KBM-7 (cell line): Measurements from ENCODE around the gene CTSL.

Experiments used
- DNase-seq: peaks from one replicate; pipeline ENCODE4 v3.0.0-alpha.2; 2015
- in situ Hi-C: fragments of 300-500 bp; cut with MboI; formaldehyde crosslinking; loops from 2 replicates; pipeline ENCODE4 v1.14.3; 2020; ENCODE audit warnings: low sequenced_read_pairs, low pct_unique_long_range_greater_than_20kb, mixed read lengths

Gene CTSL

DNA sequence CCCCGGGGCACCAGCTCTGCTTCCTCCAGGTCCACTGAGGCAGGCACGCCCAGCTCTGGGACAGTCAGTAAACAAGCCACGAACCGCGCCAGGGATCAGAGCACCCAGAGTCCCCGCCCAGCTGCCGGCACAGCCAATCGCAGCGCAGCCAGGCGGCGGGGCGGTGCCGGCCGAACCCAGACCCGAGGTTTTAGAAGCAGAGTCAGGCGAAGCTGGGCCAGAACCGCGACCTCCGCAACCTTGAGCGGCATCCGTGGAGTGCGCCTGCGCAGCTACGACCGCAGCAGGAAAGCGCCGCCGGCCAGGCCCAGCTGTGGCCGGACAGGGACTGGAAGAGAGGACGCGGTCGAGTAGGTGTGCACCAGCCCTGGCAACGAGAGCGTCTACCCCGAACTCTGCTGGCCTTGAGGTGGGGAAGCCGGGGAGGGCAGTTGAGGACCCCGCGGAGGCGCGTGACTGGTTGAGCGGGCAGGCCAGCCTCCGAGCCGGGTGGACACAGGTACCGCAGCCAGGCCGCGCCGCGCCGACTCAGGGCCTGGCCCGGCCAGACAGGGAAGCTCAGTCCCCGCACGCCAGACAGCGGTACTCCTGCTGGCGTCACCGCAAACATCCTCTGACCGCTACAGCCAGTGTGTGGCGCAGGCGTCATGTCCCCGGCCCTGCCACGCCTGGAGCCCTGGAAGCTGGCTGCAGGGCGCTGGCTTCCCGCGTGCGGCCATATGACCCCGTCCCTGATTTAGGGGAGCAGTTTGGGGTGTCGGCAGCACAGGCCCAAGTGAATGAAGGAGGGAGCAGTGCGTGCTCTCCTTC lies at the start of gene CTSL:
Gene CTSL (plus strand): TSS at position 220 of the 810 bp plus-strand sequence. CDS start 1,485 bp downstream, outside the sequence.
- peak; percentile 62 for DNase-seq
- in situ Hi-C loops = no loop called here

DNA sequence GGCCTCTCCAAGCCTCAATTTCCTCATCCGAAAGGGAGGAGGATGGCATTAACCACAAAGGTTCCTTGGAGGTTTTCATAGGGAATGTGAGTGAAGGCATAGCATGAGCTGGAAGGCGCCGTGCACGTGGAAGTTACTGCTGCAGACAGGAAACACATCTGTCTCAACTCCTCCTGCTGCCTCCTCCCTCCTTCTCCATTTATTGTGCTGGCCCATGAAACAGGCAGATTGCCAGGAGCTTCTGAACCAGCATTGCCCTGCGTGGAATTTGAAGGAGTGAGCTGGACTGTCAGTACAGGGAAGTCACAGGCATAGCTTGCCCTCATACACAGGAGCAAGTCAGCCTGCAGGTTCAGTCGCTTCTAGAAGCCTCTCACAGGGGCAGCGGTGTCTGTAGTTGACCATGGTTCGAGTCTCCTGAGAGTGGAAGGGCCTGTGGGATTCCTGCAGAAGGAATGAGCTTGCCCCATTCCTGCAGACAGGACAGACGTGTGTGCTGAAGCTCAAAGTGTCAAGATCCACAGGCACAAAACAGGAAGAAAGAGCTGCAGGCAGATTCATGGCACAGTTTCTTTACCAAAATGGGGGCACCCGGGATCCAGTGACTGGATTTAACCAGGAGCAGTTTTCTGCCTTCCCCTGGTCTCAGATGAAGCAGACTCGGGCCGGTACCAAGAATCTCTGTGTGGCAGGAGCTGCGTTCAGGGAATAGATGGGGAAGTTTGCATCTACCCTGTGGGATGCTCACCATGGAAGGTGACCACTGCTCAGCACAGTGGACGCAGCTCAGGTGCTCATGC lies 48.7 kb upstream of the CTSL start:
- peak; percentile 85 for DNase-seq
- in situ Hi-C loops = loop anchor here (25.0 kb wide), 2 partner anchors 135 to 360 kb away; no protein-coding TSS in a partner anchor

DNA sequence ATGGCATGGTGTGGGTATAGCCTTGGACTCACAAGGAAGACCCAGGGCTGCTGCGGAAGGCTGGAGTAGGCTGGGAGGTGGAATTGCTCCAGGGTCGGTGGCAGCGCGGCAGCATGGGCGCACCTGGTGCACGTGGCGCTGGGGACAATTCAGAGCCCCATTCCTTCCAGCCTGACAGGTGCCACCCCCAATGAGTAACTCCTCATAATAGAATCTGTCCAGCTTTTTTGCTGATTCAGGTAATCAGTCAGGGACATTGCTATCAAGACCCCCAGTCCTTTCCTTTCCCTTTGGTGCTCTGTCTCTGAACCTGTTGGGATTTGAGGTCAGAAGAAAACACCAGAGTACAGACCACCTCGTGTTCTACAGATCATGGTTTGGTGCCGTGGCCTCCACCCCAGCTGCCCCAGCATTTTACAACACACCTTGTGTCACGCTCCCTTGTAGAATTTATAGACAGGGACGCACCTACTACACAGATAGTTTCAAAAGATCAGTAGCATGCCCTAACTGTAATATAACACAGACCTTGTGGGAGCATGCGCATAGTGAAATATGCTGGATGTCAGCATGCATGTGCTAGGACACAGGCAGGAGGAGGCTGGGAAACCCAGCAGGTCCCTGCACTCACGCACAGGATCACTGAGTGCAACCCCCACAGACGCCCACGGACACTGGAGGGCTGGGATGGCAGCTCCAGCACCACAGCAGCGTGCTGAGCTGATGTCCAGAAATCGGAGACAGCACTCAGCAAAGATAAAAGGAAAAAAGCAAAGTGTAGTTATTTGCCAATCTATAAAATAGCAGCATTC lies 47.9 kb upstream of the CTSL start:
- in situ Hi-C loops = loop anchor here (25.0 kb wide), 2 partner anchors 134 to 359 kb away; no protein-coding TSS in a partner anchor

DNA sequence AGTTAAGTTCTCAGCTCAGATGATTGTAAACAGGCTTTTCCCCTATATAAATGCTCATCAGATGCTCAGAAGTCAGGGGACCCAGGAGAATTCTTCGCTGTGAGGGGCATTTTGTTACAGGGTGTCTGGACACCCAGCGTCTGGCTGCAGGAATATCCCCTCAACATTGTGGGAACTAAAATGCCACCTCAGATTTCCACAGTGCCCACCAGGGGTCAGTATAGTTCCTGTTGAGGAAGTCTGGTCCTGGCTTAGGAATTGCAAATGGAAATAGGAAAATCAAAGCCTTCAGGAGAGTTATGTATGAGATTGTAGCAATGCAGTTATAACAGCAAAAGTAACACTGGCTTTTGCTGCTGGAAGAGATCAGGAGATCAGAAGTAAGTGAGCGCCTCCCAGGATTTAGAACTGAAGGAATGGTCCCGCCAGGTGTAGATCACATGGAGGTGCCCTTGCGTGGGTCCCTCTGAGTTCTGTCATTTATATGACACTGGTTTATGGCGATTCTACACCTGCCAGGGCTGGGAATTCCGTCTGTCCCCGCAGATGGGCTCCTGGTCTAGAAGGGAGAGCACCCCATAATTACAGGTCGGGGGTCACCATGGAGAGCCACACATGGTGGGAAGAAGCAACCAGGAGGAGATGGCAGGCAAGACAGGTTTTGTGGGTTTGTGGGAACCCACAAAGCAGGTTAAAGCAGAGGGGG lies 47.1 kb upstream of the CTSL start:
- DNase-seq = peak; percentile 59
- in situ Hi-C loops = loop anchor here (25.0 kb wide), 2 partner anchors 133 to 358 kb away; no protein-coding TSS in a partner anchor

More for the DNA sequence above, 47.9 kb upstream of the CTSL start:
- no peak for DNase-seq

DNA sequence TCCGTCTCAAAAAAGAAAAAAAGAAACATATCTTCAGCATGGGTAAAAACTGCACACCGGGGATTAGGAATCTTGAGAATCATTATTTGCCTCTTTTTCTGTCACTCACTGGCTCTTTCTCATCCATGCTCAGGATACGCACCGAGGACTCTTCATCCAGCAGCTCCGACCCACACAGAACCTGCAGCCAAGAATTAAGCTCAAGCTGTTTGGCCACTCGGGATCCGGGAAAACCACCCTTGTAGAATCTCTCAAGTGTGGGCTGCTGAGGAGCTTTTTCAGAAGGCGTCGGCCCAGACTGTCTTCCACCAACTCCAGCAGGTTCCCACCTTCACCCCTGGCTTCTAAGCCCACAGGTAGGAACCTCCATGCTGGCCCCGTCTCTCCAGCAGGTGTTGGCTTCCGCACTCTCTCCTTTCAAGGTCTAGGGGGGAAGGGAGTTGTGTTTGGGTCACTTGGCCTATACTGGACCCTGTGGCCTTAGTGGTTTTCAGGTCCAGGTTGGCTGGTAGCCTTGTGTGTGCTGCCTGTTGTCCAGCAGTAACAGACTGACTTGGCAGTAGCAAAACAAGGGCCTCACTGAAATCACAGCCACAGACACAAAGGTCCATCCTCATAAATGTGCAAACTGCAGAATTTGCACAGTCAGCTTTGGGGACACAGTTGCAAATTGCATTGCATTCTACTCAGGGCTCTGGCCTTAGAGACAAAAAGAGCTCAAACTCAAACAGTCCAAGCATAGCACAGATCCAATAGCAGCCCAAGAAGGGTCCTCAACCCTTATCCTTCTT lies 44.5 kb upstream of the CTSL start:
- in situ Hi-C loops = loop anchor here (25.0 kb wide), 2 partner anchors 131 to 356 kb away; no protein-coding TSS in a partner anchor
- no peak for DNase-seq

DNA sequence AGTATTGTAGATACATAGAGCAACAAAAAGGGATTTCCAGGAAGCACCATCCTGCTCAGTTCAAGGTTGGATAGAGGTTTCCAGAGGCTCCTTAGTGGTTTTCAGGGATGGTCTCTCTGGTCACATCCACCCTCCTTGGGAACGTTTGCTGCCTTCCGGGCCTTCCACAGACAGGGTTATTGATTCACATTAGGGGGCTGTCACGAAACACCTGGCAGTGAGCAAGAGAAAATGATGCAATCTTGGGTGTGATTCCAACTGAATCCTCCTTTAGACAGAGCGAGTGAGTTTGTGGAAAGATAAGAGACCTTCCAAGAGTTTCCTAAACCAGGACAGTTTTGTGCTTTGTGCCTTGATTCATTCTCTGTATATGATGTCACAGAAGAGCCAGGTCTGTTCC lies 43.8 kb upstream of the CTSL start:
- in situ Hi-C loops = loop anchor here (25.0 kb wide), 2 partner anchors 130 to 355 kb away; no protein-coding TSS in a partner anchor
- no peak for DNase-seq

DNA sequence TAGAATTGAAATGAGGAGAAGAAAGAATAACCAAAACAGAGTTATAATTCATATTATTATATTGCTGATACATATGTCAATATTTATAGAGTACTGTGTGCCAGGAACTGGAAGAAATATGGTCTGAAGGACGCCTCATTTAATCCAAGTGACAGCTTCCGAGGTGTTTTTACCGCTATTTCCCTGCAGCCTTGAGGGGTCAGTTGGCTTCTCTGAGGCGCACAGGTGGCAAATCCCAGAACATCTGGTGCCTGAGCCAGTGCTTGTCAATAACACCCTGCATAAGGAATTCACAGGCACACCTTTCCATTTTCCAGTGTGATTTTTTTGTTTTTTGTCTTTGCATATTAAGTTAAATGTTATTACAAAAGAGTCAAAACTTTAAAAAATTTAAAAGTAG lies 43.3 kb upstream of the CTSL start:
- DNase-seq = no peak
- in situ Hi-C loops = loop anchor here (25.0 kb wide), 2 partner anchors 130 to 355 kb away; no protein-coding TSS in a partner anchor

DNA sequence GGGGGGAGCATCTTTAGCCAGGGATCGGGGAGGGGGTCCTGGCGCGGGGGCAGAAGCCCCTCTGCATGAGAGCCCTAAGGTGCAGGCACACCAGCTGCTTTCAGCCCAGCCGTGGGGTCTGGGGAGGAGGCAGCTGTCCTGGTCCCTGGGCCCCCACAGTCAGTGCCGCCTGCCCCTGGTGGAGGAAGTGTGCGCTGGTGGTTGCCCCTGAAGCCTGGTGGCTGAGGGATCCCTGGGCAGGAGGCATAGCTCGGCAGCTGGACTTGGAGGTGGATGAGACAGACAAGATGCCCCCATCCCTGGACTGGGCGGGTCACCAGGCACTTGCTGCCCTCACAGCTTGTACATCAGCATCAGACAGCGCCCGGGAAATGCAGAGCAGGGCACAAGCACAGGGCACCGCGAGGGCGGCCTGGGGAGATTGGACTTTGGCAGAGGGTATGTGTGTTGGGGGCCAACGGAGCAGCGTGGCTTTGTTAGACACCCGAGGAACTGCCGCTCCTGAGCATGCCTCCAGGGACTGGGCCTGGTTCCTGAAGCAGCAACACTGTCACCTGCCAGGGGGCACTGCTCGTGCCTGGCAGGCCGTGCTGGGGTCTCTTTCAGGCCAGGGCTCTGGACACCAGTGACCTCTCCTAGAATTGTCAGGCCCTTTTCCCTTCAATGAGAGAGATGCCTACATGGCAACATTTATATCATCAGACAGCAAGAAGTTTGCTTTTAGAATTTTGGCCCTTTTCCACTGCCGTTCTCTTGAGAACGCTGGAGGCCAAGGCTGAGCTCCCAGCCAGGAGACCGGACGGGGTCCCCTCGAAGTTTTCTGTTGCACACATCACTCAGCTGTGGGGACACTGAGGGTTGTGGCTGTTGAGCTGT lies 41.9 kb upstream of the CTSL start:
- in situ Hi-C loops = loop anchor here (25.0 kb wide), 2 partner anchors 128 to 353 kb away; no protein-coding TSS in a partner anchor
- no peak for DNase-seq

DNA sequence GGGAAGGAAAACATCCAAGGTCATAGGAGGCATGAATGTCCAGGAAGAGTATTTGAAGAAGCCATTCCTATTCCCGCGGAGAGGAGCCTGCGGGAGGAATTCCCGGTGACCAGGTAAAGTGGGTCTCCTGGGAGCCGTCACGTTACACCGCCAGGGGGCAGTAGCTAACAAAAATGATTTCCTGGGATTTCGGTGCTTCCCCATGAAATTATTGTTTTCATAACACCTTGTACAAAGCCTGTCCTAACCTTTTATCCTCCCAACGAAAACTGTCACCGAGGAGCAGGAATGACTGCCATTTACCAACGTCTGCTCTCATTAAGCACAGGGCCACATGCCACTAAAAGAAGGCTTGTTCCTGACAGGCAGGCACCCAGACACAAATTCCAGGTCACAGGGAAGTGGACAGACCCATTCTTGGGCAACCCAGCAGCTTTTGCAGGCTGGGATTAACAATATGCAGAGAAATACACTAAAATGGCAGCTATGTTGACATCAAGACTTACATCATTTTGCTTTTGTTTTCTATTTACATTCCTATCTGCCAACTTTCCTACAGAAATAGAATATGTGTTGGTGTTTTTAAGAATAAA lies 41.2 kb upstream of the CTSL start:
- in situ Hi-C loops = loop anchor here (25.0 kb wide), 2 partner anchors 128 to 353 kb away; no protein-coding TSS in a partner anchor
- no peak for DNase-seq

DNA sequence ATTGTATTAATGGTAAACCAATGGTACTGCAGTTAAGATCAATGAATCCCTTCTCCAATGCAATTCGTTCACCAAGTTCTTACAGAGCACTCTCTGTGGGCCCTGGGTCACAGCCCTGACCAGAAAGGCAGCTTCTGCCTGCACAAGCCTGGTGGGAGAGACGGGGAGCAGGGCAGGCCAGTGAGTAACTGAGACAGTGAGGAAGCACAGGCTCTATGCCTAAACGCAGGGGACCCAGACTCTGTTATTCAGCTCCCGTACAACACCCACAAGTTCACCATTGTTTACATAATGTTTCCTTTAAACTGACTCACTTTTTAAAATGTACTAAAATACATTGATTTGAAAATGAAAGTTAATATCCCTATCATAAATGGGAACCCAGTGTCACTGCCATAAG lies 40.5 kb upstream of the CTSL start:
- no peak for DNase-seq
- in situ Hi-C loops = loop anchor here (25.0 kb wide), 2 partner anchors 127 to 352 kb away; no protein-coding TSS in a partner anchor

DNA sequence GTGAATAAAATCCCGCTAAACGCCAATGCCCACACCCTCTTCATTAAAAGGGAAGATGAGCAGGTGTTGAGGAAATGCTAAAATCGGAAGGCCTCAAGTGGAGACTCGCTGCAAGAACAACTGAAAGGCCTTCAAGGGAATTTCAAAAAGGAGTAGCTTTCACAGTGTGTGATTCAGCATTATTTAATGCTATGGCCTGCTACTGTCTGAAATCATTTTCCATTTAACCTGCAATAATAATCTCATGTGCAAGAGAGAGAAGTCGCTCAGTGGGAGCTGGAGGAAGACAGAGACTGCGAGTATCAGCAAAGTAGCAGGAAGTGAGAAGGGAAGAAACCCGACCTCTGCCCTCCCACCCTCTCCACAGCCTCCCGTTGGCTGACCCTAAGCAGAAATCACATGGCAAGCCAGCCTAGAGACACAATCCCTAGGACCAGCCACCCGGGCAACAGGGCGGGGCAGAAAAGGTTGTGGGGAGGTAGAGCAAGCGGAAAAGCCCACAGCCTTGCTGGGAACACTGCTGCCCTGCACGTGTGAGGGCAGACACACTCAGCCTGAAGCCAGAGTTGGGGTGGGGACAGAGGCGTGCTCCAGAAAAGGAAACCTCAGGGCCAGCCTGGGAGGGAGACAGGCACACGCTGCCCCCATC lies 39.9 kb upstream of the CTSL start:
- in situ Hi-C loops = loop anchor here (25.0 kb wide), 2 partner anchors 126 to 351 kb away; no protein-coding TSS in a partner anchor

DNA sequence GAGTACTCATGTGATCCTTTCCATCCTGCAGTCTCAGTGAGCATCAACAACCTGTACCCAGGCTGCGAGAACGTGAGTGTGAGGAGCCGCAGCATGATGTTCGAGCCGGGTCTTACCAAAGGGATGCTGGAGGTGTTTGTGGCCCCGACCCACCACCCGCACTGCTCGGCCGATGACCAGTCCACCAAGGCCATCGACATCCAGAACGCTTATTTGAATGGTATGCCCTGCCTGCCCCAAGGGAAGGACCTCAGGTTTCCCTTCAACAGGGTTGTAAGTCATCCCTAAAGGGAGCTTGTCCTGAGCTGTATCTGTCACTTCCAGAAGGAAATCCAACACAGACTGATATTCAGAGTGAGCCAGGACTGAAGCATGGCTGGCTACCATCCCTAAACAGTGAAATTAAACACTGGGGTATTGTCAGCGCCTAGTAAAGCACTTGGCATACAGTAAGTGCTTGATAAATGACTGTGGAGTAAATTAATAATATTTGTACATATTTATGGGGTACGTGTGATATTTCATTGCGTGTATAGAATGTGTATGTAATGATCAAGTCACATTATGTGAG lies 39.3 kb upstream of the CTSL start:
- in situ Hi-C loops = loop anchor here (25.0 kb wide), 2 partner anchors 126 to 351 kb away; no protein-coding TSS in a partner anchor
- DNase-seq = no peak

More for the DNA sequence above, 39.9 kb upstream of the CTSL start:
- DNase-seq = no peak

DNA sequence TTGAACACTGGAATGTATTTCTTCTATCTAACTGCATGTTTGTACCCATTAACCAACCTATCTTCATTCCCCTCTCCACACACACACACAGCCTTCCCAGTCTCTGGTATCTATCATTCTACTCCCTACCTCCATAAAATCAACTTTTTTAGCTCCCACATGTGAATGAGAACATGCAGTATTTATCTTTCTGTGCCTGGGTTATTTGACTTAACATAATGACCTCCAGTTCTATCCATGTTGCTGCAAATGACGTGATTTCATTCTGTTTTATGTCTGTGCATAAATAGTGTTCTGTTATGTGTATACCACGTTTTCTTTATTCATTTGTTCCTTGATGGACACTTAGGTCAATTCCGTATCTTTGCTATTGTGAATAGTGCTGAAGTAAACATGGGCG lies 38.7 kb upstream of the CTSL start:
- no peak for DNase-seq
- in situ Hi-C loops = loop anchor here (25.0 kb wide), 2 partner anchors 125 to 350 kb away; no protein-coding TSS in a partner anchor

DNA sequence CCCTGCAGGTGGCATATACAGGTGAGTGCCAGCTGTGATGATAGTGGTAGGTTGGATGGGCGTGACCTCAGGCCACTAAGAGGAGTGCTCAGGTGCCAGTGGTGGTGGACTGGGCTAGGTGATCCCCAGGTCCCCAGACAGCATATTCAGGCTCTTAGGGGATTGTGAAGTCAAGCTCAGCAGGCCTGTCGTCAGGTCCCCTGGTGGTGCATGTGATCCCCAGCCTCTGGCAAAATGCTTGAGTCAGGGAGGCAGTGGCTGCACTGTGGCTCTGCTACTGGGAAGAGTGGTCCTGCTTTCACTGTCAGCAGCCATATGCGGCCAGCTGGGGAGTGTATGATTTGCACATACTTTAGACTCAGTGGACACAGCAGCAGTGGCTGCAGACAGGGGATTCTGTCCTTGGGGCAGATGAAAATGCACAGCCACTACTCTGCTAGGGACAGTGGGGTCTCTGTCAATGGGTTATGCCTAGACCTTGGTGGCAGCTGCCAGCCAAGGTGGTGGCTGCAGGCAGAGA lies 31.6 kb upstream of the CTSL start:
- in situ Hi-C loops = loop anchor here (25.0 kb wide), 2 partner anchors 118 to 343 kb away; no protein-coding TSS in a partner anchor
- no peak for DNase-seq

DNA sequence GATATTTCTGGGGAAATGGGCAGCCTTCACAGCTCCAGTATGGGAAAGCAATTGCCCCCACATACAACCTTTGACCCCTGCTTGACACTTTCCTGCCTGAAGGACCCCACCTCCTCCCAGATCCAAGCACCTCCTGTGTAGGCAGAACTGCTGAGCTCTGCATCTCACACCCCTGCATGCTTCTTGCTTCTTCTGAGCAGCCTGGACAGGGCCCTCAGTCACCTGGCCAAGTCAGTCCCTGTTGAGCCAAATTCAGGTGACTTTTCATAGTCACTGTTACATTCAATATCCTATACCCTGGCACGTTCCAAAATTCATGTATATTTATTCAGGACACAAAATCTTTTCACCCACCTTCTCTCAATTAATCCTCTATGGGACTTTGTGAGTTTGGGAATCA lies 30.4 kb upstream of the CTSL start:
- DNase-seq = no peak
- in situ Hi-C loops = loop anchor here (25.0 kb wide), 2 partner anchors 117 to 342 kb away; no protein-coding TSS in a partner anchor
